ENCODE results near the gene HDAC7. TPM values are rescaled to one million over a fixed set of nuclear protein-coding genes. Genes with fewer than 3 reads are reported as not detected.

HDAC7 gene
- total and polyA plus RNA-seq, 2 of the 13 experiments (the other 11 are each of a cell fraction or from before 2014, with no cell fraction given), result 4.6 to 10.8 TPM

DNA sequence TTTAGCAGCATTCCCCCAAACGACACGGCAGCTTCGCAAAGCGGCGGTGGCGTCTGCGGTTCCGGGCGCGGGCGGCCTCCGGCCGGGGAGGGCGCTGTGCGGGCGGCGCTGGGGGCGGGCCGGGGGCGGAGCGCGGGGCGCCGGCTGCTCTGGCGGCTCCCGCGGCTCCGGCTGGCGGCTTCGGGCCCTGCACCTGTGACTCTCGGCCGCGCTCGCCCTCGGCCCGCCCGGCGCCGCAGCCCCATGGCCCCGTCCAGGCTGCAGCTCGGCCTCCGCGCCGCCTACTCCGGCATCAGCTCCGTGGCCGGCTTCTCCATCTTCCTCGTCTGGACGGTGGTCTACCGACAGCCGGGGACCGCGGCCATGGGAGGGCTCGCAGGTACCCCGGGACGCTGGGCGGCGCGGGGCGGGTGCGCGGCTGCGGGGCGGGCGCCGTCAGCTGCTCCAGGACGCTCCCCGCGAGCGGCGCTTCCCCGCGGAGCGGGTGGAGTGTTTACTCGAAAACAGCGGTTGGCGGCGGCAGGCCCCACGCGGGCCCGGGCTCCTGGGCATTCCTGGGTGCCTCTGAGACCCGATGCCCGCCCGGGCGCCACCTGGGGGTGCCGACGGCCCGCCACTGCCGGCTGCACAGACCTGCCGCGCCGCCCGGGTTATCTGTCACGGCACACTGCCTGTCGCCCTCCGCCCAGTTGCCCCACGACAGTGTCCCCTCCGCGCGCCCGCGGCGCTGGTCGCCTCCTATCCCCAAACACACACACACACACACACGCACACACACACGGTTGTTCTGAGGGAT is 46.4 kb downstream of the HDAC7 start, which contains the start of gene SLC48A1 (continued):
- no peak for TF ChIP-seq AHDC1 (CRISPR knock-in tag; IDR thresholded peaks at IDR 0.05; ENCODE audit: borderline replicate concordance)
- peak; percentile 69 for TF ChIP-seq HNRNPLL (IDR thresholded peaks at IDR 0.05; ENCODE audit: low read depth, low read length, poor library complexity, severe bottlenecking)
- TF ChIP-seq HNF4A (CRISPR knock-in tag; IDR thresholded peaks at IDR 0.05), result 0 out of 2 replicates have a peak, but pooled peaks have one; percentile 31
- TF ChIP-seq ZNF263 (CRISPR knock-in tag; IDR thresholded peaks at IDR 0.05), result no peak; the same call in 1 of the 2 replicates
- TF ChIP-seq GABPA (IDR thresholded peaks at IDR 0.05; ENCODE audit: low read depth, low read length), result no peak
- TF ChIP-seq GABPA (CRISPR knock-in tag; IDR thresholded peaks at IDR 0.05; ENCODE audit: low read depth), result no peak
- no peak for TF ChIP-seq ZNF44 (CRISPR knock-in tag; IDR thresholded peaks at IDR 0.05)
- TF ChIP-seq ZNF557 (CRISPR knock-in tag; IDR thresholded peaks at IDR 0.05), result no peak
- no peak for TF ChIP-seq ZNF746 (CRISPR knock-in tag; IDR thresholded peaks at IDR 0.05)
- TF ChIP-seq ZNF709 (CRISPR knock-in tag; IDR thresholded peaks at IDR 0.05), result no peak
- TF ChIP-seq ATF3 (CRISPR knock-in tag; IDR thresholded peaks at IDR 0.05), result no peak
- TF ChIP-seq ZNF414 (CRISPR knock-in tag; IDR thresholded peaks at IDR 0.05), result no peak
- TF ChIP-seq ZBED4 (CRISPR knock-in tag; IDR thresholded peaks at IDR 0.05; ENCODE audit: borderline replicate concordance), result no peak
- TF ChIP-seq PHF5A (CRISPR knock-in tag; IDR thresholded peaks at IDR 0.05; ENCODE audit: low read depth, unreplicated experiment), result no peak
- no peak for TF ChIP-seq BRCA1 (CRISPR knock-in tag; IDR thresholded peaks at IDR 0.05)
- no peak for TF ChIP-seq ZNF570 (CRISPR knock-in tag; IDR thresholded peaks at IDR 0.05; ENCODE audit: borderline replicate concordance)
- no peak for TF ChIP-seq KLF16 (CRISPR knock-in tag; IDR thresholded peaks at IDR 0.05)
- TF ChIP-seq MTA1 (CRISPR knock-in tag; IDR thresholded peaks at IDR 0.05; ENCODE audit: borderline replicate concordance), result no peak
- TF ChIP-seq MATR3 (CRISPR knock-in tag; IDR thresholded peaks at IDR 0.05), result no peak
- TF ChIP-seq ZSCAN29 (CRISPR knock-in tag; conservative IDR thresholded peaks at IDR 0.05), result no peak

Data from HepG2 (cell line).